Measurements from ENCODE around the gene FARP2.
A peak's percentile ranks its signal among the peaks of the same experiment; 100 is the strongest.
"Not testable (repeated sequence)": the region's sequence is repeated elsewhere in the genome, so short reads cannot be mapped to it uniquely, and the experiment has no call there.

Gene FARP2

GRCh38 chr2:241421942-241422341 is 65.9 kb downstream of the FARP2 start:
- H3K9me3 ChIP-seq (ENCODE audit: control insufficient read depth, low read length); H3K36me3 ChIP-seq (ENCODE audit: control insufficient read depth, insufficient read depth, low read length); H3K4me1 ChIP-seq (ENCODE audit: control insufficient read depth, insufficient read depth, low read length, poor library complexity, severe bottlenecking); DNase-seq; H3K27me3 ChIP-seq (replicated peaks; ENCODE audit: control insufficient read depth, insufficient read depth, low read length, poor library complexity, severe bottlenecking); H3K4me3 ChIP-seq (ENCODE audit: insufficient read depth, low read depth, low read length, poor library complexity, severe bottlenecking); H3K27ac ChIP-seq (ENCODE audit: insufficient read depth, low read length, poor library complexity, severe bottlenecking): not testable (repeated sequence)

- no peak overlapping the region for H3K4me3 ChIP-seq (ENCODE audit: insufficient read depth, low read depth, low read length, poor library complexity, severe bottlenecking)
These were observed 66.3 kb downstream of the FARP2 start for GRCh38 chr2:241422350-241422749.

GRCh38 chr2:241423489-241423888 is 67.4 kb downstream of the FARP2 start:
- not testable (repeated sequence) for H3K4me1 ChIP-seq (ENCODE audit: control insufficient read depth, insufficient read depth, low read length, poor library complexity, severe bottlenecking); H3K36me3 ChIP-seq (ENCODE audit: control insufficient read depth, insufficient read depth, low read length); H3K9me3 ChIP-seq (ENCODE audit: control insufficient read depth, low read length); H3K27me3 ChIP-seq (replicated peaks; ENCODE audit: control insufficient read depth, insufficient read depth, low read length, poor library complexity, severe bottlenecking); H3K4me3 ChIP-seq (ENCODE audit: insufficient read depth, low read depth, low read length, poor library complexity, severe bottlenecking); H3K27ac ChIP-seq (ENCODE audit: insufficient read depth, low read length, poor library complexity, severe bottlenecking); DNase-seq

More at GRCh38 chr2:241422350-241422749, 66.3 kb downstream of the FARP2 start:
- Histone ChIP-seq H3K36me3 (ENCODE audit: control insufficient read depth, insufficient read depth, low read length) (peaks cover 6% of the 10 kb centered on the region), H3K27me3 (replicated peaks; ENCODE audit: control insufficient read depth, insufficient read depth, low read length, poor library complexity, severe bottlenecking) (no peaks in the 10 kb centered on the region), H3K4me1 (ENCODE audit: control insufficient read depth, insufficient read depth, low read length, poor library complexity, severe bottlenecking) (no peaks in the 10 kb centered on the region), H3K9me3 (ENCODE audit: control insufficient read depth, low read length) (no peaks in the 10 kb centered on the region), H3K27ac (ENCODE audit: insufficient read depth, low read length, poor library complexity, severe bottlenecking) (no peak overlapping the region)
- no peak for DNase-seq

DNA sequence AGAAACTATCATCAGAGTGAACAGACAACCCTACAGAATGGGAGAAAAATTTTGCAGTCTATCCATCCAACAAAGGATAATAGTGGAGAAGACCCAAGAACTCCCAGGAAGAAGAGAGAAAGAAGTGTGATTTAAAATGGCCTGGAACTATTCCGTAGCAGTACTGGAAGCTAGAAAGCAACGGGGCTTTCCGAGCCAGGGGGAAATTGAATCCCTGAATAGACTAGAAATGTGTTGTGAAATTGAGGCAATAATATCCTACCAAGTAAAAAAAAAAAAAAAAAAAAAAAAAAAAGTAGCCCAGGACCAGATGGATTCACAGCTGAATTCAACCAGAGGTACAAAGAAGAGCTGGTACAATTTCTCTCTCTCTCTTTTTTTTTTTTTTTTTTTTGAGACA is 69.3 kb downstream of the FARP2 start:
- Histone ChIP-seq H3K36me3 (ENCODE audit: control insufficient read depth, insufficient read depth, low read length) (peaks cover 6% of the 10 kb centered on the region), H3K4me3 (ENCODE audit: insufficient read depth, low read depth, low read length, poor library complexity, severe bottlenecking) (no peak overlapping the region), H3K4me1 (ENCODE audit: control insufficient read depth, insufficient read depth, low read length, poor library complexity, severe bottlenecking) (no peaks in the 10 kb centered on the region), H3K9me3 (ENCODE audit: control insufficient read depth, low read length) (no peaks in the 10 kb centered on the region), H3K27ac (ENCODE audit: insufficient read depth, low read length, poor library complexity, severe bottlenecking) (no peak overlapping the region), H3K27me3 (replicated peaks; ENCODE audit: control insufficient read depth, insufficient read depth, low read length, poor library complexity, severe bottlenecking) (no peaks in the 10 kb centered on the region)
- no peak for DNase-seq

DNA sequence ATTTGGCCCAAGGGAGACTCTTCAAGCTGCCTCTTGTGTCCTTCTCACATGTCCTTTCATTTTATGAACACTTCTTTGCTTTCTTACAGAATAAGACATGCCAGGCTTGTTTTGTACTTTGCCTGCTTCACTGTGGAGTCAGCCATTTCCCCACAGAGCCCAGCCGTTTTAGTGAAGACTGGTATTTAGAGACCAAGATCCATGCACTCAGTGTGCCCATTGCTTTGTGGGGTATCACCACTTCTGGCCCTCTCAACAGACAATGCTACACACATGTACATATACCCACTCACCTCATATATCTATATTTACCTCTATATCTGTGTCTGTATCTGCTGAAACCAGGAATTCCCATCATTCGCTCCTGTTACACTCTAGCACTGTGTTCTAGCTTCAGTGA is 74.1 kb downstream of the FARP2 start:
- H3K36me3 ChIP-seq (ENCODE audit: control insufficient read depth, insufficient read depth, low read length), result no peaks in the 10 kb centered on the region
- no peak for DNase-seq
- no peaks in the 10 kb centered on the region for H3K4me1 ChIP-seq (ENCODE audit: control insufficient read depth, insufficient read depth, low read length, poor library complexity, severe bottlenecking)
- no peaks in the 10 kb centered on the region for H3K9me3 ChIP-seq (ENCODE audit: control insufficient read depth, low read length)
- no peak overlapping the region for H3K27ac ChIP-seq (ENCODE audit: insufficient read depth, low read length, poor library complexity, severe bottlenecking)
- no peaks in the 10 kb centered on the region for H3K27me3 ChIP-seq (replicated peaks; ENCODE audit: control insufficient read depth, insufficient read depth, low read length, poor library complexity, severe bottlenecking)
- no peak overlapping the region for H3K4me3 ChIP-seq (ENCODE audit: insufficient read depth, low read depth, low read length, poor library complexity, severe bottlenecking)

GRCh38 chr2:241432824-241433448 is 76.9 kb downstream of the FARP2 start:
- Histone ChIP-seq H3K36me3 (ENCODE audit: control insufficient read depth, insufficient read depth, low read length) (no peaks in the 10 kb centered on the region), H3K4me1 (ENCODE audit: control insufficient read depth, insufficient read depth, low read length, poor library complexity, severe bottlenecking) (no peaks in the 10 kb centered on the region), H3K27me3 (replicated peaks; ENCODE audit: control insufficient read depth, insufficient read depth, low read length, poor library complexity, severe bottlenecking) (no peaks in the 10 kb centered on the region)

GRCh38 chr2:241437179-241437578 is 81.1 kb downstream of the FARP2 start:
- Histone ChIP-seq H3K4me1 (ENCODE audit: control insufficient read depth, insufficient read depth, low read length, poor library complexity, severe bottlenecking) (no peaks in the 10 kb centered on the region), H3K36me3 (ENCODE audit: control insufficient read depth, insufficient read depth, low read length) (no peaks in the 10 kb centered on the region), H3K27ac (ENCODE audit: insufficient read depth, low read length, poor library complexity, severe bottlenecking) (no peak overlapping the region), H3K9me3 (ENCODE audit: control insufficient read depth, low read length) (no peaks in the 10 kb centered on the region), H3K4me3 (ENCODE audit: insufficient read depth, low read depth, low read length, poor library complexity, severe bottlenecking) (no peak overlapping the region), H3K27me3 (replicated peaks; ENCODE audit: control insufficient read depth, insufficient read depth, low read length, poor library complexity, severe bottlenecking) (peaks cover 10% of the 10 kb centered on the region)
- DNase-seq, result no peak

More at GRCh38 chr2:241432824-241433448, 76.9 kb downstream of the FARP2 start:
- no peak for DNase-seq
- H3K9me3 ChIP-seq (ENCODE audit: control insufficient read depth, low read length), result no peaks in the 10 kb centered on the region
- no peak overlapping the region for H3K4me3 ChIP-seq (ENCODE audit: insufficient read depth, low read depth, low read length, poor library complexity, severe bottlenecking)
- no peak overlapping the region for H3K27ac ChIP-seq (ENCODE audit: insufficient read depth, low read length, poor library complexity, severe bottlenecking)

DNA sequence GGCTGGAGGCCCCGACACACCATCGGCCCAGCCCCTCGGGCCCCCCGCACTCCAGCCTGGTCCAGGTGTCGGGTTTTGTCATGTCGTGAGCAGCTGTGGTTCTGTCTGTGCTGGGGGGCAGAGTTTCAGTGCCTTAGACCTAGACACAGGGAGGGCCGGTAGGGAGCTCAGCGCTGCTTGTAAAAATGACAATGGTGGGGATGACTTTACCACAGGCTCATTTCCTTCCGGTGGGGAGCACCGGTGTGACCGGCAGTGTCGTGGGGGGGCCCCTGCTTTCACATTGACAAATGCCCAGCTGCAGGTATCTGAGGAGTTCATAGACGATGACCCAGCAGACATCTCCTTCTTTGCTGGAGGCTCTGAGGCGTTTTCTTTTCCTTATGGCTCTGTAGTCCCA is 85.4 kb downstream of the FARP2 start:
- no peaks in the 10 kb centered on the region for H3K36me3 ChIP-seq (ENCODE audit: control insufficient read depth, insufficient read depth, low read length)
- H3K27me3 ChIP-seq (replicated peaks; ENCODE audit: control insufficient read depth, insufficient read depth, low read length, poor library complexity, severe bottlenecking), result peaks cover 22% of the 10 kb centered on the region
- peaks cover 15% of the 10 kb centered on the region for H3K4me1 ChIP-seq (ENCODE audit: control insufficient read depth, insufficient read depth, low read length, poor library complexity, severe bottlenecking)
- no peak overlapping the region for H3K4me3 ChIP-seq (ENCODE audit: insufficient read depth, low read depth, low read length, poor library complexity, severe bottlenecking)
- no peaks in the 10 kb centered on the region for H3K9me3 ChIP-seq (ENCODE audit: control insufficient read depth, low read length)
- no peak overlapping the region for H3K27ac ChIP-seq (ENCODE audit: insufficient read depth, low read length, poor library complexity, severe bottlenecking)
- no peak for DNase-seq

DNA sequence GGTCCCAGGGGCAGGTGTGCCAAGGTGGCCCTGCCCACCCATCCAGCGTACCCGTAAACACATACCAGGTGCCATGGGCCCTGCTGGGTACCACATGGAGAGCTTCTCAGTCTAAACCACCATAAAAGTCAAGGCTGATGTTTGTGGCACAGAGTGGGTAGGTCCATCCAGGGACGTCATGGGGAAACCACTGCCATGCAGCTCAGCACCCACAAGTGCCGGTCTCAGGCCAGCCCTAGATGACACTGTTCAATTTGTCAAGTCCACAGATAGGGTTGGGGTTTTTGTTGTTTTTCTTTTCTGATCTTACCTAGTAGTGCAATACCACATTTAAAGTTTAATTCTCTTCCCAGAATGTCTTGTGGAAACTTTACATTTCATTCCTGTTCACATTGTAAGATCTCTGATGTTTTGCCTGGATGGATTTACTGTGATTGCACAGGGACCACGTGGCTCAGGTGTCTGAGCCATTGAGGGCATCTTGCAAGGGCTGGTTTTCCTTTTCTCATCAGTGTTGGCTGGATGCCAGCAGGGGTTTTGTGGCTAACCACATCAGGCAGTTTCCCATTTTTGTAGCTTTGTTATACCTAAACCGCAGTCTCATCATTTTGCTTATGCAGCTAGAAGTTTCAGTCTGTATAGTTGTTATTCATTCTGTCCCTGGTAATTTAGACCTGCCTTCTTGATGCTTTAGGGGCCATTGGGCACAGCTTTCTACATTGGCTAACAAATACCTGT is 87.6 kb downstream of the FARP2 start:
- peak; percentile 79 to 82 (median 82) for DNase-seq
- H3K27me3 ChIP-seq (replicated peaks; ENCODE audit: control insufficient read depth, insufficient read depth, low read length, poor library complexity, severe bottlenecking), result peaks cover 28% of the 10 kb centered on the region
- H3K9me3 ChIP-seq (ENCODE audit: control insufficient read depth, low read length), result no peaks in the 10 kb centered on the region
- no peak overlapping the region for H3K27ac ChIP-seq (ENCODE audit: insufficient read depth, low read length, poor library complexity, severe bottlenecking)
- H3K4me3 ChIP-seq (ENCODE audit: insufficient read depth, low read depth, low read length, poor library complexity, severe bottlenecking), result no peak overlapping the region
- H3K36me3 ChIP-seq (ENCODE audit: control insufficient read depth, insufficient read depth, low read length), result no peaks in the 10 kb centered on the region
- H3K4me1 ChIP-seq (ENCODE audit: control insufficient read depth, insufficient read depth, low read length, poor library complexity, severe bottlenecking), result peaks cover 15% of the 10 kb centered on the region

DNA sequence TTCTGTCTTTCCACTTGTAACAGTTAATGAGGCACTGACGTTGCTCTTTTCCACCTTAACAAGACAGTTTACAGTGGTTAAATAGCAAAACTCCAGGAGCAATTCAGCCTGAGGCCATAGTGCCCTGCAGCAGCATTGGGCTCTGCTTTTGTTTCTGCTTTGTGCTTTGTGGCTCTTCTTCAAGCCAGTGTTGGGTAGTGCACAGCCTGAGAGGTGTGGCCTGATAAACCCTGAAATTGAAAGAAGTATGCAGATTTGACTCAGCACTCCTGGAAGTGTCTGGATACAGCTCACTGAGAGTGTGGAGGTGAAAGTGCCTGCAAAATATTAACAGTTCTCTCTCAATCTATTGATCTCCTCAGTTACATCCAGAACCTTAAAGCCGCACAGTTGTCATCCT is 89.3 kb downstream of the FARP2 start:
- no peaks in the 10 kb centered on the region for H3K9me3 ChIP-seq (ENCODE audit: control insufficient read depth, low read length)
- no peak overlapping the region for H3K27ac ChIP-seq (ENCODE audit: insufficient read depth, low read length, poor library complexity, severe bottlenecking)
- peaks cover 15% of the 10 kb centered on the region for H3K4me1 ChIP-seq (ENCODE audit: control insufficient read depth, insufficient read depth, low read length, poor library complexity, severe bottlenecking)
- H3K4me3 ChIP-seq (ENCODE audit: insufficient read depth, low read depth, low read length, poor library complexity, severe bottlenecking), result no peak overlapping the region
- DNase-seq, result no peak
- peaks cover 28% of the 10 kb centered on the region for H3K27me3 ChIP-seq (replicated peaks; ENCODE audit: control insufficient read depth, insufficient read depth, low read length, poor library complexity, severe bottlenecking)
- no peaks in the 10 kb centered on the region for H3K36me3 ChIP-seq (ENCODE audit: control insufficient read depth, insufficient read depth, low read length)
